ENCODE results near the gene SETD2. TPM values are rescaled to one million over a fixed set of nuclear protein-coding genes. Genes with fewer than 3 reads are reported as not detected.

The SETD2 gene
- total RNA-seq, 1 experiment from 2014 or later: 60.8 TPM

- H2BK5ac ChIP-seq (ENCODE audit: insufficient read length, low read length): no peak overlapping the region
- H3T11ph ChIP-seq (ENCODE audit: low read length): no peak overlapping the region
- no peaks in the 10 kb centered on the region for H3K79me2 ChIP-seq (ENCODE audit: insufficient read depth, low read length)
- H3K56ac ChIP-seq (ENCODE audit: insufficient read length, low read depth, low read length): no peak overlapping the region
- H3K9ac ChIP-seq (ENCODE audit: extremely low read depth, insufficient read length, low read length): no peak overlapping the region
- no peak overlapping the region for H3K27ac Mint-ChIP-seq
- no peak overlapping the region for H3K4me3 Mint-ChIP-seq
- H3K23me2 ChIP-seq (ENCODE audit: insufficient read length, low read depth, low read length, poor library complexity, severe bottlenecking): no peaks in the 10 kb centered on the region
- H2BK12ac ChIP-seq (ENCODE audit: insufficient read length, low read depth, low read length): no peak overlapping the region
- no peak overlapping the region for H3K23ac ChIP-seq (ENCODE audit: insufficient read length, low read depth, low read length)
- H3K4me1 ChIP-seq (ENCODE audit: insufficient read depth, low read length): no peaks in the 10 kb centered on the region; the same call in 1 of the 2 replicates
- no peak overlapping the region for H2BK120ac ChIP-seq (ENCODE audit: low read depth, low read length, poor library complexity, severe bottlenecking)
- DNase-seq: no peak
- no peak overlapping the region for H2BK15ac ChIP-seq (ENCODE audit: low read depth, low read length)
- peaks cover 11 to 16% of the 10 kb centered on the region in 2 experiments for H3K4me1 Mint-ChIP-seq
- no peak overlapping the region for H3K14ac ChIP-seq (ENCODE audit: insufficient read depth, low read length)
- H3K36me3 Mint-ChIP-seq (ENCODE audit: insufficient read depth in 1 of 3, low read depth in 3 of 3): peaks cover 10 to 27% (median 13%) of the 10 kb centered on the region in 3 experiments
- no peaks in the 10 kb centered on the region for H3K27me3 ChIP-seq (ENCODE audit: insufficient read depth, low read length)
- no peak overlapping the region for H2AK5ac ChIP-seq (ENCODE audit: insufficient read length, low read length)
- H3K9me3 Mint-ChIP-seq: no peaks in the 10 kb centered on the region
- no peak overlapping the region for H4K91ac ChIP-seq (ENCODE audit: insufficient read length, low read depth, low read length)
- H3K4me2 ChIP-seq (ENCODE audit: insufficient read depth, insufficient read length, low read length): no peak overlapping the region
- H3K27ac ChIP-seq (ENCODE audit: insufficient read length, low read depth, low read length): no peak overlapping the region
- no peaks in the 10 kb centered on the region for H3K27me3 Mint-ChIP-seq (ENCODE audit: low read depth)
- no peaks in the 10 kb centered on the region for H3K79me1 ChIP-seq (ENCODE audit: insufficient read depth, low read depth, low read length, poor library complexity, severe bottlenecking)
- H4K8ac ChIP-seq (replicated peaks; ENCODE audit: insufficient read length, low read depth, low read length): no peak overlapping the region
- no peak overlapping the region for H2AFZ ChIP-seq (ENCODE audit: low read length)
- no peak overlapping the region for H4K5ac ChIP-seq (ENCODE audit: insufficient read length, low read depth, low read length)
- WGBS (ENCODE audit: extremely low coverage, insufficient read length, low lambda C conversion rate): no CpG with 5 or more reads among the region's 7 CpGs
- no peaks in the 10 kb centered on the region for H3K9me3 ChIP-seq (ENCODE audit: control insufficient read depth, low read depth, low read length)
- no peak overlapping the region for H2BK20ac ChIP-seq (ENCODE audit: low read depth, low read length, poor library complexity, severe bottlenecking)
- TF ChIP-seq, protein P1, sequence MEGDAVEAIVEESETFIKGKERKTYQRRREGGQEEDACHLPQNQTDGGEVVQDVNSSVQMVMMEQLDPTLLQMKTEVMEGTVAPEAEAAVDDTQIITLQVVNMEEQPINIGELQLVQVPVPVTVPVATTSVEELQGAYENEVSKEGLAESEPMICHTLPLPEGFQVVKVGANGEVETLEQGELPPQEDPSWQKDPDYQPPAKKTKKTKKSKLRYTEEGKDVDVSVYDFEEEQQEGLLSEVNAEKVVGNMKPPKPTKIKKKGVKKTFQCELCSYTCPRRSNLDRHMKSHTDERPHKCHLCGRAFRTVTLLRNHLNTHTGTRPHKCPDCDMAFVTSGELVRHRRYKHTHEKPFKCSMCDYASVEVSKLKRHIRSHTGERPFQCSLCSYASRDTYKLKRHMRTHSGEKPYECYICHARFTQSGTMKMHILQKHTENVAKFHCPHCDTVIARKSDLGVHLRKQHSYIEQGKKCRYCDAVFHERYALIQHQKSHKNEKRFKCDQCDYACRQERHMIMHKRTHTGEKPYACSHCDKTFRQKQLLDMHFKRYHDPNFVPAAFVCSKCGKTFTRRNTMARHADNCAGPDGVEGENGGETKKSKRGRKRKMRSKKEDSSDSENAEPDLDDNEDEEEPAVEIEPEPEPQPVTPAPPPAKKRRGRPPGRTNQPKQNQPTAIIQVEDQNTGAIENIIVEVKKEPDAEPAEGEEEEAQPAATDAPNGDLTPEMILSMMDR (conservative IDR thresholded peaks at IDR 0.05): no peak
- no peak overlapping the region for H3K18ac ChIP-seq (ENCODE audit: insufficient read length, low read depth, low read length)
- no peaks in the 10 kb centered on the region for H4K20me1 ChIP-seq (ENCODE audit: control insufficient read depth, insufficient read depth, insufficient read length)
- H3K4ac ChIP-seq (ENCODE audit: low read depth, low read length): no peak overlapping the region
Measured at GRCh38 chr3:46993986-46994385, 169.9 kb downstream of the SETD2 start.

Measured in H9 (cell line).